GM19238 (cell line): Measurements from ENCODE around the gene ALX4.

Experiments used
- DNase-seq: peaks from one replicate; pipeline ENCODE4 v3.0.0; 2011; ENCODE audit warnings: low spot score; ENCODE audit not compliant: insufficient read length

Gene ALX4

GRCh38 chr11:44335052-44335760 is 25.3 kb upstream of the ALX4 start:
- DNase-seq, result no peak

DNA sequence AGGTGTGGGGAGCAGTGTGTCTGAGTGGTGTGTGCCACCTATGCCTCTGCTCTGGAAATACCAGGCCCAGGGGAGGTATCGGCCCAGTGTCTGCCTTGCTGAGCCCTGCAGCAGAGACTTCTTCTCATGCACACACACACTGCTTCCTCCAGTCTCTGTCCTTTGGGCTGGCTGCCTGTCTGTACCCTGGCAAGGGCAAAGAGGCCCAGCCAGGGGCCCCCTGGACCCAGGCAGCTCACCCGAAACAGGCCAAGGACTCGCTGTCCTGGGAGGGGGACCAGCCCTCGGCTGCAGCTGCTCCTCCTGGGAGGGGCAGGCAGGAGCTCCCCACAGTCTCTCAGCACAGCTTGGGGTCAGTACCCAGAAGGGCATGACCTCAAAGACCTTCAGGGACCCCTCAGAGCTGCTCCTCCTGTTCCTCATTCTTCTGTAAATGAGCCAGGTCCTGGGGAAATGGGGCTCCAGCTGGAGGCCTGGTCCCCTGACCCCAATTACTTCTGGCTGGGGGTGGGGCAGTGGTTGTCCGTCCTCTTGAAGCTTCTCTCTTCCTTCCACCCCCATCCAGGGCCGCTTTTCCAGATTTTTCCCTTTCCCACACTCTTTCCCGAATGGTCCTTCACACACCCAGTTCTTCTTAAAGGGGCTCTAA is 24.5 kb upstream of the ALX4 start:
- no peak for DNase-seq

DNA sequence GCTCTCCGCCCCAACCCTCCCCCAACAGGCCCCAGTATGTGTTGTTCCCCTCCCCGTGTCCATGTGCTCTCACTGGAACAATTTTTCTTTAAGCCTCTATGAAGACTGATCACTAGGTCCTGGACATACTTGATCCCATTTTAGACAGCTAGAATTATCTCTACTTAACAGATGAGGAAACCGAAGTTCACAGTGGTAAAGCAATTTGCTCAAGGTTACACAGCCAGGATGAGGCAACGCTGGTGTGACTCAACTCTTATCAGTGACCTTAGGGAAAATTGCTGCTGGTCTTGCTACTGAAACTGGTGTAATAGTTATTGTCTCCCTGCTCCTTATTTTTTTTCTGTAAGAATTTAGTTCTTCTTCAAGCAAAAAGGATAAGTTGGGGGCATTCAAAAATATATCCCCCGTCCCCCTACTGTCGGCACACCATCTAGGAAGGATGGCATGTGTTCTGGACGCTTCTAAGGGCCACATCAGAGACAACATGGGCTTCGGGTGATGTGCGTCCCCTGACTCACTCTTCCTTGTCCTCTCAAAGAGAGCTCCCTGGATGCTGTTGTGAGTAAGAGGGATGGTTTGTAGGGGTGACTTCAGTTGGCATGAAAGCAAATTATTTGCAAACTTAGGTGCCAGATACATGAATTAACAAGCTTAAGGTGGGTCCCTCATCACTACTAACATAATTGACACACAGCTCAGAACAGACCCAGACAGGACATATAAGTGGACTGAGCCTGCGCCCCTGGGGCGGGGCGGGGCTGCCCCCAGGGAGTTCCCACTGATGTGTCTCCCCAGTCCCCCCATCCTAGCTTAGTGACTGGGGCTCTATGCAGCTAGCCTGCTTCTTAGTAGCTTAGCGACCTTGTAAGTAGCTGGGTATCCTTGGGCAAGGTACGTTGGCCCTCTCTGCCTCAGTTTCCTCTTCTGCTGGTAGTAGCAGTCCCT is 23.6 kb upstream of the ALX4 start:
- no peak for DNase-seq

DNA sequence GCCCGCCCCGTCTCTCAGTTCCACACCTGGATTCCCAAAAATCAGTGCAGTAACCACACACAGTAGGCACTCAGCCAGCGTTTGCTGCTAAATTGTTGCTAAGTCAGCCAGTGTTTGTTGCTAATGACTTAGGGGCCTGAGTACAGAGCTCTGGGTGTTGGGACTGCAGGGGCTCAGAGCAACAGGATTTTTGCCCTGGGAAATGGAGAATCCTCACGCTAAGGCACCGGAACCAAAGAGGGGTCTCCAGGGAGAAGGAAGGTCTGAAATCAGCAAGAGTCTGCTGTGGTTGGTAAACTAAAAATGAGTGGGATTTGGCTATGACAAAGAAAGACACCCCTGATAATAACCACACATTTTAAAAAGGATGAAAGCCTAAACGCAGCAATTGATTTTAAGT is 22.7 kb upstream of the ALX4 start:
- no peak for DNase-seq

- DNase-seq, result no peak
These were observed 19.7 kb upstream of the ALX4 start for GRCh38 chr11:44329472-44330230.

DNA sequence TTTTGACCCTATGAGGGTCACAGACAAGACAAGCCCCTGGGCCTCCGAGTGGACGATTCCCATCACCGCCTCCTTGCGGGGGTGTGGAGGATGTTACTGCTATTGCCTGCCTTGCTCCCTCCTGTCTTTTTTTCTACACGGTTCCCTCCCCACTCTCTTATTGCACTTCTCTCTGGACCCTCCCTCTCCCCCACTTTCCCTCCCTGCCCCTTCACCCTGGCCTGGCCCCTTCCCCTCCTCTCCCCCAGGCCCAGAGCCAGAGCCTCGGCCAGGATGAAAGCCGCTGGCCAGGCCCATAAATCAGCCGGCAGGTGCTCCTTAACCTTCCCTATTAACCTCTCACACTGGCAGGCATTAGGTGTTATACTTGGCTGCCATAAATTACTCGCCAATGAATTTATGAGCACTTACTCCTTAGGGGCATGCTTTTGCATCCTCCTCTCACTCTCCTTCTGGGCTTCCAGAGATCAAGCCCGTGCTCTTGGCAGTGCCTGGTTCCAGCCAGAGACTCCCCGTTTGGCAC is 18.3 kb upstream of the ALX4 start:
- DNase-seq, result no peak

DNA sequence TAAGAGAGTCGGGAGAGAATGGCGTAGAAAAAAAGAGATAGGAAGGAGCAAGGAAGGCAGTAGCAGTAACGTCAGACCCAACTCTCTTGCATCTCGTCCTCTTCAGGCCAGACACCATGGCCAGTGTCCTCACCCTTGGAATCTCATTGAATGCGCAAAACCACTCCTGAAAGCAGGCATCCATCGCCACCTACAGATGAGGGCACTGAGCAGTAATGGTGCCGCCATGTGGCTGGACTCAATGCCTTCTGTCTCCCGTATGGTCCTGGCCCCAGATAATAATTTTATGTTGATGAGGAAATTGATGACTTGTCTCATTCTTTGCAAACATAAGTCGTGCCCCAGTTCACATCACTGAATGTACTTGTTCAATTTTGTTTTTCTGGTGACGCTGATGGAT is 17.8 kb upstream of the ALX4 start:
- DNase-seq, result no peak

- DNase-seq, result no peak
These were observed 16.9 kb upstream of the ALX4 start for GRCh38 chr11:44326615-44327475.

DNA sequence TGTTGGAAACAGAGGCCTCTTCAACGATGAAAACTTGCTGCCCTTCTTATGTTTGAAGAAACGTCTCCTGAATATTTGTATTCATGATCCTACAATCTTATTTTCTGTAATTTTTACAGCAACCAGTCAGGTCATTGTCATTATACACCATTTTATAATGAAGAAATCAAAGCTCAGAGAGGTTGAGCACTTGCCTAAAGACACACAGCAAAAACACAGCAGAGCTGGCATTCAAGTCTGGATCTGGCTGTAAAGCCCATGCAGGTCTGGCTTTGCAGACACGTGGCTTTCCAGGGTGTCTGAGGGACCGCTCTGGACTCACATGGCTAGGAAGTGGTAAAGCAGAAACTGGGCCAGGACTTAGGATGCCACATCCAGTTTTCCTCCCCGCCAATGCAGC is 15.8 kb upstream of the ALX4 start:
- no peak for DNase-seq

- no peak for DNase-seq
These were observed 15.0 kb upstream of the ALX4 start for GRCh38 chr11:44324749-44325525.

DNA sequence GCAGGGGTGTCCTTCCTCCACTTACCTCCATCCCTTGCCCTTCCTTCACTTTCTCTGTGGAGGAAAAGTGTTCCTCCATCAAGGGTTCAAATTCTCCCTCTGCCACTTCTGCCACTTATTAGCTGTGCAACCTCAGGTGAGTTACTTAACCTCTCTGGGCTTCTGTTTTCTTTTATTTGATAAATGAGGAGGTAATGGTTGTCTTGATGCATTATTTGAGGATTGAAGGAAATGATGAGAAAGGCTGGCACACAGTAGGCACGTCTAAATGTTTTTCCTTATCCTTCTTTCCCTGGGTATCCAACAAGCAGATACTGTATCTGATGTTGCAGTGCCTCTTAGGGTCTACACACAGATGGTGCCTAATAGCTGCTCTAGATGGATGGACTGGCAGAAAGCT is 14.3 kb upstream of the ALX4 start:
- DNase-seq, result no peak

- DNase-seq, result no peak
These were observed 12.3 kb upstream of the ALX4 start for GRCh38 chr11:44322243-44322642.

- DNase-seq, result no peak
These were observed 11.1 kb upstream of the ALX4 start for GRCh38 chr11:44321059-44321458.

- no peak for DNase-seq
These were observed 10.5 kb upstream of the ALX4 start for GRCh38 chr11:44320289-44320973.

- no peak for DNase-seq
These were observed 9.8 kb upstream of the ALX4 start for GRCh38 chr11:44319552-44320288.

DNA sequence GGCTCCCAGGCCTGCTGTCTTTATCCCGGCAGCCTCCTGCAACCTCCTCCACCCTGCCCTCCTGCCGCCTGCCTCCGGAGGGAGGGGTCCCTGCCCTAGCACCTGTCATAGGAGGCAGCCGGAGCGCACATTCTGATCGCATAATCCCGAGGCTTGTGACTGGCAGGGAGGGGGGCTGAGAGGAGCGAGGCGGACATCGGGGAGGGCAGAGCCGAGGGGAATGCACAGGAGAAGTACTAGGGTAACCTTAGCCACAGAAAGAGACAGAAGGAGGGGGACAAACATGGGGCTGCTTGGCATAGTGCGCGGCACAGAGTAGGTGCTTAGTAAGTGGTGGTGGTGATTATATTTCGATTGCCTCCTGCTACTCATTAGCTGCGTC is 9.2 kb upstream of the ALX4 start:
- no peak for DNase-seq

GRCh38 chr11:44318369-44318768 is 8.4 kb upstream of the ALX4 start:
- DNase-seq, result no peak

DNA sequence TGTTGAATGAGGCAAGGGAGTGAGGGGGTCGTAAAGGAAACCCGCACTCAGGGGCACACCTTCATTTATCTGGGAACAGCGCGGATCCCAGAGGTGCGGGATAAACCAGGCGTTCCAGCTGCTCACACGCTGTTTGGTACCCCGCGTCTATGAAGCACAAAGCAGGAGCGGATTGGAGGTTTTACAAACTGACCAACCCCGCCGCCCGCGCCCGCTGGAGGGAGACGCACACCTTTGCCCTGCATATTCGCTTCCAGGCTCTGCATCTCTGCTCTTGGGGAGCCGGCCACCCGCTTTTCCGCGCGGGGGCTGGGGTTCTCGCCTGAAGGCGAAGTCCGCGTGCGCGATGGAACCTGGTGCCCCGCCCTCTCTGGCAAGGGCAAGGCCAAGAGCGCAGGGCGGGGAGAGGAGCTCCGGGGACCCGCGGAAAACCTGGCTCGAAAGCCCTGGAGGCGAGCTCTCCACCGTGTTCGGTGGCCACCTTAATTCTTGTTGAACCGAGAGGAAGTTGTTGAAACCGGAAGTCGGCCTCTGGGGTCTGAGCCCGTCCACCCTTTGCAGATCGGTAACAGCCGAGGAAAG is 6.8 kb upstream of the ALX4 start:
- DNase-seq, result no peak
